ENCODE data around the gene MOSMO. TPM values are rescaled to one million over a fixed set of nuclear protein-coding genes. Genes with fewer than 3 reads are reported as not detected.

MOSMO gene
- total RNA-seq, 2 experiments from 2014 or later, result 7.7 to 8.0 TPM

- ChIA-PET POLR2A (no interaction called here), CTCF (interaction anchor here (0.6 to 16.9 kb wide), 4 partner anchors 13 to 184 kb away, joined by 3 to 326 read pairs (median 10); no protein-coding TSS in a partner anchor)
- peaks cover 20% of the 10 kb centered on the region for H3K4me1 Mint-ChIP-seq
- DNase-seq (no peak), ATAC-seq (no peak)
- H3K27ac Mint-ChIP-seq, result no peak overlapping the region
- H3K27me3 Mint-ChIP-seq, result no peaks in the 10 kb centered on the region
- H3K36me3 Mint-ChIP-seq (ENCODE audit: low read depth), result no peaks in the 10 kb centered on the region
- H3K4me3 Mint-ChIP-seq, result no peak overlapping the region
- intact Hi-C loops (cut with DNase I, micrococcal nuclease), result no loop called here
- H3K9me3 Mint-ChIP-seq (ENCODE audit: low read depth), result no peaks in the 10 kb centered on the region
These were observed 3.6 kb upstream of the MOSMO start for GRCh38 chr16:22004341-22004740.

GRCh38 chr16:22005746-22006145 lies 2.2 kb upstream of the MOSMO start:
- ATAC-seq (no peak), DNase-seq (no peak)
- H3K4me1 Mint-ChIP-seq, result peaks cover 30% of the 10 kb centered on the region
- no peak overlapping the region for H3K4me3 Mint-ChIP-seq
- intact Hi-C loops (cut with DNase I, micrococcal nuclease), result no loop called here
- no peaks in the 10 kb centered on the region for H3K27me3 Mint-ChIP-seq
- H3K36me3 Mint-ChIP-seq (ENCODE audit: low read depth), result peaks cover 5% of the 10 kb centered on the region
- no peak overlapping the region for H3K27ac Mint-ChIP-seq
- ChIA-PET CTCF (interaction anchor here (1.1 to 16.9 kb wide), 6 partner anchors 55 to 212 kb away, joined by 3 to 326 read pairs (median 4); no protein-coding TSS in a partner anchor), POLR2A (interaction anchor here (0.6 kb wide), 1 partner anchor 18 kb away, joined by 4 read pairs; no protein-coding TSS in a partner anchor)
- H3K9me3 Mint-ChIP-seq (ENCODE audit: low read depth), result no peaks in the 10 kb centered on the region

GRCh38 chr16:22006636-22007035 lies 1.3 kb upstream of the MOSMO start:
- Mint-ChIP-seq H3K27ac (peak overlapping the region; percentile 79), H3K9me3 (ENCODE audit: low read depth) (no peaks in the 10 kb centered on the region), H3K4me1 (peaks cover 34% of the 10 kb centered on the region), H3K27me3 (no peaks in the 10 kb centered on the region), H3K36me3 (ENCODE audit: low read depth) (peaks cover 5% of the 10 kb centered on the region), H3K4me3 (peak overlapping the region; percentile 79)
- ATAC-seq, result no peak
- ChIA-PET CTCF (interaction anchor here (1.1 to 16.9 kb wide), 4 partner anchors 56 to 182 kb away, joined by 4 to 326 read pairs (median 10); no protein-coding TSS in a partner anchor), POLR2A (no interaction called here)
- intact Hi-C loops (cut with DNase I, micrococcal nuclease), result no loop called here
- DNase-seq, result no peak

GRCh38 chr16:22007159-22007508 lies 777 bp upstream of the MOSMO start:
- intact Hi-C loops (cut with DNase I, micrococcal nuclease), result no loop called here
- CTCF ChIA-PET, result interaction anchor here (0.6 to 16.9 kb wide), 5 partner anchors 56 to 290 kb away, joined by 3 to 326 read pairs (median 4); no protein-coding TSS in a partner anchor
- DNase-seq (no peak), ATAC-seq (no peak)
- Mint-ChIP-seq H3K27ac (peak overlapping the region; percentile 79), H3K36me3 (ENCODE audit: low read depth) (peaks cover 5% of the 10 kb centered on the region), H3K4me3 (peak overlapping the region; percentile 79), H3K4me1 (peaks cover 38% of the 10 kb centered on the region), H3K27me3 (no peaks in the 10 kb centered on the region), H3K9me3 (ENCODE audit: low read depth) (no peaks in the 10 kb centered on the region)
- POLR2A ChIA-PET, result no interaction called here

GRCh38 chr16:22008215-22009059 lies 526 bp downstream of the MOSMO start:
- Mint-ChIP-seq H3K27me3 (no peaks in the 10 kb centered on the region), H3K36me3 (ENCODE audit: low read depth) (peaks cover 5% of the 10 kb centered on the region), H3K27ac (peak overlapping the region; percentile 61), H3K4me1 (peaks cover 50% of the 10 kb centered on the region), H3K9me3 (ENCODE audit: low read depth) (no peaks in the 10 kb centered on the region), H3K4me3 (peak overlapping the region; percentile 84)
- ChIA-PET CTCF (interaction anchor here (0.8 to 16.9 kb wide), 9 partner anchors 8 to 183 kb away, joined by 3 to 326 read pairs (median 7); partner anchors contain the start of genes PDZD9 and VWA3A), POLR2A (interaction anchor here (0.6 to 0.7 kb wide), 2 partner anchors 49 to 292 kb away, joined by 3 to 5 read pairs; no protein-coding TSS in a partner anchor)
- intact Hi-C loops (cut with DNase I, micrococcal nuclease), result loop anchor here (1.0 to 2.0 kb wide), 5 partner anchors 56 to 410 kb away; partner anchors contain the start of genes POLR3E (in 2 of the 2), METTL9 (in 1 of the 2) and UQCRC2 (in 1 of the 2)
- DNase-seq (peak; percentile 52), ATAC-seq (peak; percentile 33)

- H3K36me3 Mint-ChIP-seq (ENCODE audit: low read depth), result peaks cover 6% of the 10 kb centered on the region
- H3K9me3 Mint-ChIP-seq (ENCODE audit: low read depth), result no peaks in the 10 kb centered on the region
- no peak overlapping the region for H3K4me3 Mint-ChIP-seq
- no peaks in the 10 kb centered on the region for H3K27me3 Mint-ChIP-seq
- ChIA-PET CTCF (interaction anchor here (3.0 to 16.9 kb wide), 2 partner anchors 10 to 67 kb away, joined by 18 to 326 read pairs; partner anchors contain the start of gene PDZD9), POLR2A (interaction anchor here (0.5 kb wide), 1 partner anchor 48 kb away, joined by 4 read pairs; no protein-coding TSS in a partner anchor)
- intact Hi-C loops (cut with DNase I, micrococcal nuclease), result no loop called here
- ATAC-seq, result no peak
- H3K27ac Mint-ChIP-seq, result no peak overlapping the region
- DNase-seq, result no peak
- peaks cover 65% of the 10 kb centered on the region for H3K4me1 Mint-ChIP-seq
These were observed 3.0 kb downstream of the MOSMO start for GRCh38 chr16:22010902-22011301.

- ChIA-PET POLR2A (no interaction called here), CTCF (interaction anchor here (1.0 to 16.9 kb wide), 6 partner anchors 11 to 177 kb away, joined by 3 to 326 read pairs (median 4); no protein-coding TSS in a partner anchor)
- DNase-seq (no peak), ATAC-seq (no peak)
- peaks cover 6% of the 10 kb centered on the region for H3K36me3 Mint-ChIP-seq (ENCODE audit: low read depth)
- no peak overlapping the region for H3K27ac Mint-ChIP-seq
- no peak overlapping the region for H3K4me3 Mint-ChIP-seq
- intact Hi-C loops (cut with DNase I, micrococcal nuclease), result no loop called here
- no peaks in the 10 kb centered on the region for H3K27me3 Mint-ChIP-seq
- no peaks in the 10 kb centered on the region for H3K9me3 Mint-ChIP-seq (ENCODE audit: low read depth)
- H3K4me1 Mint-ChIP-seq, result peaks cover 70% of the 10 kb centered on the region
These were observed 4.3 kb downstream of the MOSMO start for GRCh38 chr16:22012241-22012640.

GRCh38 chr16:22013486-22013885 lies 5.6 kb downstream of the MOSMO start:
- H3K9me3 Mint-ChIP-seq (ENCODE audit: low read depth), result no peaks in the 10 kb centered on the region
- DNase-seq (no peak), ATAC-seq (no peak)
- H3K27ac Mint-ChIP-seq, result no peak overlapping the region
- peaks cover 6% of the 10 kb centered on the region for H3K36me3 Mint-ChIP-seq (ENCODE audit: low read depth)
- ChIA-PET CTCF (interaction anchor here (0.7 to 16.9 kb wide), 8 partner anchors 10 to 86 kb away, joined by 3 to 326 read pairs (median 4); no protein-coding TSS in a partner anchor), POLR2A (interaction anchor here (0.6 kb wide), 1 partner anchor 178 kb away, joined by 4 read pairs; no protein-coding TSS in a partner anchor)
- H3K27me3 Mint-ChIP-seq, result no peaks in the 10 kb centered on the region
- no peak overlapping the region for H3K4me3 Mint-ChIP-seq
- H3K4me1 Mint-ChIP-seq, result peaks cover 75% of the 10 kb centered on the region
- intact Hi-C loops (cut with DNase I, micrococcal nuclease), result no loop called here

GRCh38 chr16:22014271-22014873 lies 6.5 kb downstream of the MOSMO start:
- DNase-seq (no peak), ATAC-seq (no peak)
- no peak overlapping the region for H3K27ac Mint-ChIP-seq
- H3K27me3 Mint-ChIP-seq, result no peaks in the 10 kb centered on the region
- CTCF ChIA-PET, result interaction anchor here (0.7 to 3.5 kb wide), 3 partner anchors 58 to 70 kb away, joined by 3 to 22 read pairs (median 3); no protein-coding TSS in a partner anchor
- POLR2A ChIA-PET, result no interaction called here
- no peak overlapping the region for H3K4me3 Mint-ChIP-seq
- H3K4me1 Mint-ChIP-seq, result peaks cover 77% of the 10 kb centered on the region
- no peaks in the 10 kb centered on the region for H3K9me3 Mint-ChIP-seq (ENCODE audit: low read depth)
- intact Hi-C loops (cut with DNase I, micrococcal nuclease), result no loop called here
- H3K36me3 Mint-ChIP-seq (ENCODE audit: low read depth), result peaks cover 6% of the 10 kb centered on the region

GRCh38 chr16:22016927-22017326 lies 9.0 kb downstream of the MOSMO start:
- Mint-ChIP-seq H3K27ac (no peak overlapping the region), H3K9me3 (ENCODE audit: low read depth) (no peaks in the 10 kb centered on the region), H3K4me1 (peaks cover 66% of the 10 kb centered on the region), H3K36me3 (ENCODE audit: low read depth) (peaks cover 1% of the 10 kb centered on the region), H3K4me3 (no peak overlapping the region), H3K27me3 (no peaks in the 10 kb centered on the region)
- ChIA-PET POLR2A (no interaction called here), CTCF (interaction anchor here (0.8 to 3.5 kb wide), 5 partner anchors 9 to 60 kb away, joined by 3 to 22 read pairs (median 4); no protein-coding TSS in a partner anchor)
- DNase-seq, result no peak
- intact Hi-C loops (cut with DNase I, micrococcal nuclease), result no loop called here
- ATAC-seq, result no peak

GRCh38 chr16:22018559-22018958 lies 10.6 kb downstream of the MOSMO start:
- DNase-seq, result no peak
- ChIA-PET POLR2A (no interaction called here), CTCF (no interaction called here)
- no peaks in the 10 kb centered on the region for H3K27me3 Mint-ChIP-seq
- H3K9me3 Mint-ChIP-seq (ENCODE audit: low read depth), result no peaks in the 10 kb centered on the region
- ATAC-seq, result no peak
- no peak overlapping the region for H3K27ac Mint-ChIP-seq
- H3K36me3 Mint-ChIP-seq (ENCODE audit: low read depth), result peaks cover 1% of the 10 kb centered on the region
- no peak overlapping the region for H3K4me3 Mint-ChIP-seq
- intact Hi-C loops (cut with DNase I, micrococcal nuclease), result no loop called here
- peaks cover 52% of the 10 kb centered on the region for H3K4me1 Mint-ChIP-seq
